ENCODE data around the gene CLCN7.

DNA sequence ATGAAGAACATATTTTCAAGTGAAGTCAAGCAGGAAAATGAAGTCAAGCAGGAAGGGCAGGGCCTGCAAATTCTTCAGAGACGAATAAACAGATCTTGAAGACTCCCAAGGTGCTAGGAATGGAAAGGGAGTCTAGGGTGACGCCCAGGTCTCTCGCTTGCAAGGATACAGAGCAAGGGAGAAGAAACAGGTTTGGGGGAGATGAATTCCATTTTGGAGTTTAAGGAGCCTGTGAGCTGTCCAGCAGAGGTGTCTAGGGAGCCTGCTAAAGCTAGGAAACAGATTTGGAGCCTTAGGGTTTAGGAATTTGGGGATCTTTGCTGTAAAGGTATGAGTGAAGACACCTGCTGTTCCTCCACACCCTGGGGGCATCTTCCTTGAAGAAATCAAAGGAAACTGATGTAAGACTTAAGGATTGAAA lies 58.3 kb downstream of the CLCN7 start:
- TF ChIP-seq, protein P1, sequence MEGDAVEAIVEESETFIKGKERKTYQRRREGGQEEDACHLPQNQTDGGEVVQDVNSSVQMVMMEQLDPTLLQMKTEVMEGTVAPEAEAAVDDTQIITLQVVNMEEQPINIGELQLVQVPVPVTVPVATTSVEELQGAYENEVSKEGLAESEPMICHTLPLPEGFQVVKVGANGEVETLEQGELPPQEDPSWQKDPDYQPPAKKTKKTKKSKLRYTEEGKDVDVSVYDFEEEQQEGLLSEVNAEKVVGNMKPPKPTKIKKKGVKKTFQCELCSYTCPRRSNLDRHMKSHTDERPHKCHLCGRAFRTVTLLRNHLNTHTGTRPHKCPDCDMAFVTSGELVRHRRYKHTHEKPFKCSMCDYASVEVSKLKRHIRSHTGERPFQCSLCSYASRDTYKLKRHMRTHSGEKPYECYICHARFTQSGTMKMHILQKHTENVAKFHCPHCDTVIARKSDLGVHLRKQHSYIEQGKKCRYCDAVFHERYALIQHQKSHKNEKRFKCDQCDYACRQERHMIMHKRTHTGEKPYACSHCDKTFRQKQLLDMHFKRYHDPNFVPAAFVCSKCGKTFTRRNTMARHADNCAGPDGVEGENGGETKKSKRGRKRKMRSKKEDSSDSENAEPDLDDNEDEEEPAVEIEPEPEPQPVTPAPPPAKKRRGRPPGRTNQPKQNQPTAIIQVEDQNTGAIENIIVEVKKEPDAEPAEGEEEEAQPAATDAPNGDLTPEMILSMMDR (CRISPR knock-in tag; IDR thresholded peaks at IDR 0.05) = no peak
- TF ChIP-seq NCOA2 (CRISPR knock-in tag; IDR thresholded peaks at IDR 0.05) = no peak
